ENCODE data around the gene SERPINA12.

Gene SERPINA12

GRCh38 chr14:94462763-94463572, 46.3 kb downstream of the SERPINA12 start:
- no peak for DNase-seq

DNA sequence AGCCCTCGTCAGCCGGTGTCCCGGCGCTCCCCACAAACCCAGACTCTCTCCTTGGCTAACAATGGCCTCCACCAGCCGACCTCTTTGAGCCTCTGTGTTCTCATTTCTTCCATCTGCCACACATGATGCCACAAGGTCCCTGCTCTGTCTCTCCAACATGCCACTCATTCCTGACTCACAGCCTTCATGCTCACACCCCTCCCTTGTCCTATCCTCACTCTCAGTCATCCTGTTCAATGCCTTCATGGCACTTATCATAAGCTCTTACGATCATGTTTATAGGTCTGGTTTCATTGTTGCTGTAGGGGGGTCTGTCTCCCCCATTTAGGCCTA, 47.1 kb downstream of the SERPINA12 start:
- no peak for DNase-seq

DNA sequence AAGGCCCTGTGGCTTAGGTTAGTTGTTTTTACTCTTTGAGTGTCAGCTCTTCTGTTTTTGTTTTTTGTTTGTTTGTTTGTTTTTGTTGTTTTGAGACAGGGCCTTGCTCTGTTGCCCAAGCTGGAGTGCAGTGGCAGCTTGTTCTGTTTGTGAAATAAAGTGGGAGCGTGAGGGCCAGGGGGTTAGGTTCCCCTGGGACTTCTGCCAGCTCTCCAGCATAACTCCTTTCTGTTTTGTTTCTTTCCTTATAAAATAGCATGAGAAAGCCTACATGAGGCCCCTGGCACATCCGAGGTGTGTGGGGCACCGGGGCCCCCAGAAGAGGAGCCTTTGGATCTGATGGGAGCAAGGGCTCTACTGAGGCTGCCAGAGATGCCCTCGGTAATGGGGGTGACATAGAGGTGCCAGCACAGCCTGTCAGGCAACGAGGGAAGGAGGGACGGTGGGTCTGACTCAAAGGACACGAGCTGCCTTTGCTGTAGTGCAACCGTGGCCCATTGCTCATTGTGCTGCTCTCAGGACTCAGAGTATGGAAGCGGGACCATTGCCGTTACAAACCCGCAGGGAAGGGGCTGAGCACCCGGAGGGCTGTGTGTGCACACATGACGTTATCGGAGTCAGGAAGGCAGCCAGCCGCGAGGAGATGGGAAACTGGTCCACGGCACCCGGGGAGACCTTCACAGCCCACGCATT, 47.6 kb downstream of the SERPINA12 start:
- no peak for DNase-seq

GRCh38 chr14:94460631-94461416, 48.4 kb downstream of the SERPINA12 start:
- DNase-seq: no peak

DNA sequence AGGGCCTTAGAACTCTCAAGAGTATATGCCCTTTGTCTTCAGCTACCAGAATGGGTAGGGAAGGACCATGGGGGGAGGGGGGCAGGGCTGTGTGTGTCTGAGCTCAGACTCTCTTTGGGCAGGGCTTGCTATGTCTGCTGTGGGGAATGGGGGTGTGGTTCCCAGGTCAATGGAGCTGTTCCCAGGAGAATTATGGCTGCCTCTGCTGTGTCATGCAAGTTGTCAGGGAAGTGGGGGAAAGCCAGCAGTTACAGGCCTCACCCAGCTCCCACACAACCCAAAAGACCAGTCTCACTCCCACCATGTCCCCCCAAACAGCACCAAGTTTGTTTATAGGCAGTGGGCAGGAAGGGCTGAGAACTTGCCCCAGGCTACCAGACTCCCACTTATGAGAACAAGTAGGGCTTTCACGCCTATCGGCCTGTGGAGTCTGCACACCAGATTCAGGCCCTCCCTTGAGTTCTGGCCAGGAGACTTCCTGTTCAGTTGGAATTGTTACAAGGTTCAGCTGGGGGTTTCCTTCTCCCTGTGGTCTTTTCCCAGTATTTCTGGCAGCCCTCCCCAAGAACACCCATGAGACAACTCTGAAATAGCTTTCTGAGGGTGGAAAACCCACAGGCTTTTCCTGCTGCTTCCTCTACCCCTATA, 50.6 kb downstream of the SERPINA12 start:
- no peak for DNase-seq

GRCh38 chr14:94458096-94458495, 51.2 kb downstream of the SERPINA12 start:
- no peak for DNase-seq

DNA sequence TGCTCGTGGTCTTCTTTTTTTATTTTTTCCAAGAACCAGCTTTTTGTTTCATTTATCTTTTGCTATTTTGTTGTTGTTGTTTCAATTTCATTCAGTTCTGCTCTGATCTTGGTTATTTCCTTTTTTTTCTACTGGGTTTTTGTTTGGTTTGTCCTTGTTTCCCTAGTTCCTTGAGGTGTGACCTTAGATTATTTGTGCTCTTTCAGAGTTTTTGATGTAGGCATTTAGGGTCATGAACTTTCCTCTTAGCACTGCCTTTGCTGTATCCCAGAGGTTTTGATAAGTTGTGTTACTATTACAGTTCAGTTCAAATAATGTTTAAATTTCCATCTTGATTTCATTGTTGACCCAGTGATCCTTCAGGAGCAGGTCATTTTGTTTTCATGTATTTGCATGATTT, 53.3 kb downstream of the SERPINA12 start:
- no peak for DNase-seq

DNA sequence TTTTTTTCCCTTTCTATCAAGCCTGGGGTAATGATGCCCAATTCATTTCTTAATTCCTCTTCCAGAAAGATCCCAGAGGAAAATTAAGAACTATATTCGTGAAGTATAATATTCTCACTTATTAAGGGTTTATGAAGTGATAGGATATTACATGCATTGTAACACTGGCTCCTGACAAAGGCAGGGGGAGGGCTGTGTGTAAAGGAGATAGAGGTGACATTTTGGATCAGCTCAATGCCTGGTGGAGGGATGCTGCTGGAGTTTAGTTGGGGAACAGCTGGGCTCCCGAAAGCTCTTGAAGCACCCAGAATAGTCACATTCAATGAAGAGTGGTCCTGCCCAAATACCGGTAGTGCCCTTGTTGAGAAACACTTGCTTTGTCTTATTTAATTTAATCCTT, 57.4 kb downstream of the SERPINA12 start:
- DNase-seq: no peak

- DNase-seq: no peak
These were observed 58.0 kb downstream of the SERPINA12 start for GRCh38 chr14:94451091-94451771.

DNA sequence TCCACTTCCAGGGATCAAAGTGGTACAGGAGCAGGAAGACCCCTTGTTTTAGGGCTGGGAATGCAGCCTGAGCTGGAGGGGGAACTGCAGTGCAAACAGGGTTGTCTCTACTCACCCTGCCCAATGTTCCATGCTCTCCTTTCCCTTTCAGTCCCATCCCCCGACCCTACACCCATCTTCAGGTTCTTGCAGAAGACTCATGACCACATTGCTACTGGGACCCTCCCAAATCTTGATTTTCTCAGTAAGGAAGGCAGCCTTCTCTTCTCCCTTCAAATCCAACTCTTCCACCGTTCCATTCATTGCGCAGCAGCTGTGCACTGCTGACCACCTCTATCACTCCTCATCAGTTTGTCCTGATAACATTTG, 58.6 kb downstream of the SERPINA12 start:
- no peak for DNase-seq

GRCh38 chr14:94449930-94450329, 59.3 kb downstream of the SERPINA12 start:
- no peak for DNase-seq

- no peak for DNase-seq
These were observed 61.0 kb downstream of the SERPINA12 start for GRCh38 chr14:94448071-94448808.

GRCh38 chr14:94447206-94447605, 62.1 kb downstream of the SERPINA12 start:
- DNase-seq: no peak

- no peak for DNase-seq
These were observed 63.1 kb downstream of the SERPINA12 start for GRCh38 chr14:94446126-94446525.

DNA sequence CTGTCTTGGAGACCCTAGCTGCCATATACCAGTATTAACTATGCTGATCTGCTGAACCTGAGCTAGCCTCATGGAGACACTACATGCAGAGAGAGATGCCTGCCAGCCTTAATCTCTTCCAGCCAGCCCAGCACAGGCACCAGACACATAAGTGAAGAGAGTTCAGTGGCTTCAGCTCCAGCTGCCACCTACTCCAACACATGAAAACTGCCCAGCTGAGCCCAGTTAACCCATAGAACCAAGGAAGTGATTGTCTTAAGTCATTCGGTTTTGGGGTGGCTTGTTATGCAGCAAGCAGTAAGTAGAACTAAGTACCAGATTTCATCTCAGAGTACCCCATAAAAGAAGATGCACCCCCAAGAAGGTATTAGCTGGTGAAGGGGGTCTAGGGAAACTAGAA, 64.3 kb downstream of the SERPINA12 start:
- DNase-seq: no peak

- no peak for DNase-seq
These were observed 67.6 kb downstream of the SERPINA12 start for GRCh38 chr14:94441531-94442205.

DNA sequence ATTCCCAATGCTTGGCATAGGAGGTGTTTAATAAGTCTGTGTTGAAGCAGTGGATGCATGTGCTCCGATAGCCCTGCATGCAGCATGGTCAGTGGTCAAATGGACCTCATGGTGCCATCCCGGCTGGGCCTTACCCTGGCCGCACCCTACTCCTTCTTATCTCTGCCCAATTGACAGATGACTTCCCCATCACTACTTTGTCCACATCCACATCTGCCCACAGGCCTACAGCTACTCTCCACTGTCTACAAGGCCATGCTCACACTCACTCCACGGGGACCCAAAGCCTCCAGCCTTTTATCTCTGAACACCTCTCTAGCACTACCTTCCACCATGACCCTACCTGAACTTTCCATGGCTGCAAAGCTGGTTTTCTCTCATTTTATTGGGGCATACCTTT, 68.1 kb downstream of the SERPINA12 start:
- no peak for DNase-seq

GRCh38 chr14:94439453-94440057, 69.7 kb downstream of the SERPINA12 start:
- DNase-seq: no peak

Measured in hematopoietic multipotent progenitor cell treated with erythropoietin and hydrocortisone succinate and interleukin-3 and kit ligand, for 4 days (in vitro differentiated cells).